ENCODE data around the gene HSD11B1.

The HSD11B1 gene

GRCh38 chr1:209704584-209704983, at the start of gene HSD11B1:
Gene HSD11B1, plus strand, starts transcription at chr1:209704846. Its CDS starts 97 bp downstream, at chr1:209704943.
- DNase-seq = no peak

- no peak for DNase-seq
Measured at GRCh38 chr1:209655411-209656231, 49.0 kb upstream of the HSD11B1 start.

GRCh38 chr1:209657140-209657879, 47.3 kb upstream of the HSD11B1 start:
- no peak for DNase-seq

GRCh38 chr1:209657918-209658317, 46.7 kb upstream of the HSD11B1 start:
- DNase-seq = no peak

- no peak for DNase-seq
Measured at GRCh38 chr1:209659909-209660308, 44.7 kb upstream of the HSD11B1 start.

- no peak for DNase-seq
Measured at GRCh38 chr1:209661071-209661470, 43.6 kb upstream of the HSD11B1 start.

GRCh38 chr1:209662879-209663327, 41.7 kb upstream of the HSD11B1 start:
- DNase-seq = no peak

GRCh38 chr1:209667103-209667502, 37.5 kb upstream of the HSD11B1 start:
- DNase-seq = no peak

- DNase-seq = no peak
Measured at GRCh38 chr1:209667708-209668107, 36.9 kb upstream of the HSD11B1 start.

- no peak for DNase-seq
Measured at GRCh38 chr1:209670441-209671082, 34.1 kb upstream of the HSD11B1 start.

GRCh38 chr1:209672705-209673630, 31.7 kb upstream of the HSD11B1 start:
- no peak for DNase-seq

GRCh38 chr1:209673631-209674417, 30.8 kb upstream of the HSD11B1 start:
- no peak for DNase-seq

GRCh38 chr1:209674957-209675564, 29.6 kb upstream of the HSD11B1 start, which contains the start of gene G0S2:
Gene G0S2, plus strand, starts transcription at chr1:209675412. Its CDS starts 273 bp downstream, at chr1:209675685.
- DNase-seq = no peak

GRCh38 chr1:209675565-209676154, 29.0 kb upstream of the HSD11B1 start:
- DNase-seq = no peak

GRCh38 chr1:209678981-209679539, 25.6 kb upstream of the HSD11B1 start:
- no peak for DNase-seq

GRCh38 chr1:209685821-209686220, 18.8 kb upstream of the HSD11B1 start:
- no peak for DNase-seq

GRCh38 chr1:209686322-209686721, 18.3 kb upstream of the HSD11B1 start:
- DNase-seq = no peak

- DNase-seq = no peak
Measured at GRCh38 chr1:209688746-209689234, 15.9 kb upstream of the HSD11B1 start.

GRCh38 chr1:209689477-209689876, 15.2 kb upstream of the HSD11B1 start:
- DNase-seq = no peak

GRCh38 chr1:209691237-209691636, 13.4 kb upstream of the HSD11B1 start:
- no peak for DNase-seq

Data from KG1 (cell line).